LNCAP (cell line): Measurements from ENCODE around the gene SVBP.

Experiments used
- CTCF ChIP-seq: fragments of 450-650 bp; IDR thresholded peaks from 2 replicates; pipeline ENCODE4 v1.5.1; 2017; ENCODE audit warnings: mild to moderate bottlenecking

The SVBP gene

DNA sequence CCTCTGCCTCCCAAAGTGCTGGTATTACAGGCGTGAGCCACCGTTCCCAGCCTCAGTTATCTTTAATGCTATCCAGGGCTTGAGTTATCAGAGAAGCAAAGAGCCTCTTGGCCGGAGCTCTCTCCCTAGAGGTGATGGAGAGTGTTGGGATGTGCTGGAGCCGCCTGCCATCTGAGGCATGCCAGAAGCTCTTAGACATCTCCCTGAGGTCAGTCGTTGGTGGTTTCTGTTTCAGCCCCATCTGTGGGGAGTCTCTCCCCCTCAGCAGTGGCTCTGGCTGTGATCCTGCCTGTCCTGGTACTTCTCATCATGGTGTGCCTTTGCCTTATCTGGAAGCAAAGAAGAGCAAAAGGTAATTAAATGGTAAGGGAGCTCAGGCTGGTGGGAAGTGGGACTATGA, 17.6 kb upstream of the SVBP start:
- TF ChIP-seq CTCF = no peak

DNA sequence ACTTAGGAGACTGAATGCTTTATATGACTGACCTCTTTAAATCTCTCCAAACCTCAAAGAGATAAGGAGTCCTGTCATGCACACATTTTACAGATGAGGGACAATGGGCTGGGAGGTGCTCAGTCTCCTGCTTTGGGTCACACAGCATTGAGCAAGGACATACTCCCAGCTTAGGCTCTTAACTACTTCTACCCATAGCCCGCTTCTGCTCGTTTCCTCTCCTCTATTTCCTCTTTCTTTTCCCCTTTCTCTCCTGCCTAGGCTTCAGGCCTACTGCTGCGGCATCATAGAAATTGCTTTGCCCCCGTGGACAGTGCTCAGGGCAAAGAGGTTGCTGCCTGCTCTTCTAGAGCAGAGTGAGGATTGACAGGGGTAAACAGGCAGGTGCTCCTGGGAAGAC, 16.8 kb upstream of the SVBP start:
- no peak for TF ChIP-seq CTCF

DNA sequence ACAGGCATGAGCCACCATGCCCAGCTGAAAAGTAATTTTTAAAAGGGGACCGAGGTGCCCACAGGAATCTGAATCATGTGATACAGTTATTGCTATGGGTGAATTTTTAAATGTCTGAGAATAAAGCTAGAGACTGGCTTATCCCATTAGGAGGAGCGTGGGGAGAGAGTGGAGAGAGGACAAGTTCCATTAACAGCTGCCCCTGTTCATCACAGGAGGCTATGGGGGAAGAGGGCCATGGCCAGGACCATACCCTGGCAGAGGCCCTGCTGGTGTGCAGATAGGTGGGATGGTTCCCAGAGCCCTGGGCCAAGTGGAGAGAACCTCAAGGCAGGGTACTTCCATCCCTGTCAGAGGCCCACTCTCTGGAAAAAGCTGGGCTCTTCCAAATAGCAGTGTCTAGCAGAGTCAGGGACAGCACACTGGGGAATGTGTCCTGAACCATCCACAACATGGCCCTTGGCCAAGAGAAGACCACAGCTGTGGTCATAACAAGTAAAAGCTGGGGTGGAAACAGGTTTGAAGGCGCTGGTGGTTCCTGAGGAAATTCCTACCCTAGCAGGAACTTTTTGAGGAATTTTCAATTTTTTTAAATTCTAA, 15.5 kb upstream of the SVBP start:
- TF ChIP-seq CTCF = no peak

- no peak for TF ChIP-seq CTCF
These were observed 14.1 kb upstream of the SVBP start for GRCh38 chr1:42831273-42831672.

GRCh38 chr1:42830631-42831030, 13.4 kb upstream of the SVBP start:
- no peak for TF ChIP-seq CTCF

DNA sequence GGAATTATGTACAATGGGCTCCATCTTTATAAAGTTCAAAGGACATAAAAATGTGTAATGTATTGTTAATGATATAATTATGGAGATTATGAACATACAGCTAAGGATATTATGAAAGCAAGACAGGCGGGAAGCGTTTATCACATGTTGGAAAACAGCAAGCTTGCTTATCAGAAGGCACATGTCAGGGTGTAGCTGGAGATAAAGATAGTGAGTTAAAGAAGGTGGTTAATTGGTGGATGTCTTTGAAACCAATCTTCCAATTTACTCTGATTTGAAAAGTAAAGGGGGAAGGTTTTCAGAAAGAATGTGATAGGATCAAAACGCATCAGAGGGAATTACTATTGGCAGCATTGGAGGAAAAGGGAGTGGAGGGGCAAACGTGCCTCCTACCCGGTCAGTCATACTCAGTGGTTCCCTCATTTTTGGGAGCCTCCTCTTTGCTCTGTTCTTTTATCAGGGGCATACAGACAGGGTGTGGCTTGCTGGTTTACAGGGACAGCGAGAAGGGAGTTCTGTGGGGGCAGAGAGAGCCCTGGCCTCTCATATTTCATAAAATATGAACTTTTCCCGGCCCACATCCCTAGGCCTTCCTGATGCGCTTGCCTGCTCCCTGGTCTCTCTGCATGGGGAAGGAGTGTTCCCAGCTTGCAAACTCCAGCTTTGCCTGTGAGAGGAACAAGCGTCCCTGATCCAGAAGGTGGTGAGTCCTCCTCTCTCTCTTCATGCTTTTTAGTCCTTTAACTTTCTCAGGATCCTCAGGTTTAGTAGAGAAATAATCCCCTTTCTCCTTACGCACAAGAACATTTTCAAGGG, 8.0 kb upstream of the SVBP start:
- TF ChIP-seq CTCF = no peak

GRCh38 chr1:42824481-42825035, 7.4 kb upstream of the SVBP start:
- TF ChIP-seq CTCF = no peak
